K562 (cell line): ENCODE data around the gene MED20. TPM values are rescaled to one million over a fixed set of nuclear protein-coding genes. Genes with fewer than 3 reads are reported as not detected.
A peak's percentile ranks its signal among the peaks of the same experiment; 100 is the strongest.

ENCODE experiments used
- ATF1 ChIP-seq, 2 experiments: fragments of 450-650 bp in 1 of 2; IDR thresholded peaks; 2 replicates each; pipeline ENCODE4 v1.6.1; 2016; ENCODE audit warnings: missing compliant biosample characterization in 1 of 2, missing genetic modification characterization in 1 of 2
- C11orf30 ChIP-seq: fragments of 450-650 bp; IDR thresholded peaks from 2 replicates; pipeline ENCODE4 v1.6.1; 2016; ENCODE audit warnings: low read depth, mild to moderate bottlenecking
- DDX20 ChIP-seq: fragments of 450-650 bp; IDR thresholded peaks from 2 replicates; pipeline ENCODE4 v1.6.1; 2016; ENCODE audit warnings: missing genetic modification characterization, low read depth, mild to moderate bottlenecking, missing compliant biosample characterization, moderate library complexity
- DNMT1 ChIP-seq: fragments of 450-650 bp; IDR thresholded peaks from 2 replicates; pipeline ENCODE4 v1.6.1; 2016; ENCODE audit warnings: antibody characterized with exemption, mild to moderate bottlenecking
- FOXM1 ChIP-seq, 2 experiments: fragments of 450-650 bp in 1 of 2; sonication (generic) in 1 of 2; formaldehyde crosslinking in 1 of 2; IDR thresholded peaks; 2 replicates each; pipeline versions ENCODE4 v1.6.1 to v1.9.0; 2017 to 2022; ENCODE audit warnings: low read depth in 2 of 2, mild to moderate bottlenecking in 2 of 2, missing genetic modification reagents in 1 of 2, moderate library complexity in 1 of 2
- HDAC1 ChIP-seq, 2 experiments: fragments of 450-650 bp; IDR thresholded peaks; 2 replicates each; pipeline ENCODE4 v1.6.1; 2016 to 2017; ENCODE audit warnings: inconsistent platforms in 1 of 2, mild to moderate bottlenecking in 1 of 2, moderate library complexity in 1 of 2
- HDAC6 ChIP-seq: IDR thresholded peaks from 2 replicates; pipeline ENCODE4 v1.6.1; 2012; ENCODE audit warnings: low read depth, mild to moderate bottlenecking, control low read depth, inconsistent platforms, low read length, moderate library complexity
- HMBOX1 ChIP-seq: sonication (generic); IDR thresholded peaks from 2 replicates; pipeline ENCODE4 v1.6.1; 2016
- LARP7 ChIP-seq: fragments of 450-650 bp; IDR thresholded peaks from 2 replicates; pipeline ENCODE4 v1.6.1; 2016
- MYC ChIP-seq, 2 experiments: fragments of 250-450 bp in 1 of 2; sonication (Bioruptor Pico) in 1 of 2; IDR thresholded peaks; 2 replicates each; pipeline versions ENCODE4 v1.5.1 to v1.6.1; 2012 to 2021; ENCODE audit warnings: low read depth in 2 of 2, borderline replicate concordance in 1 of 2, improper control_type of control experiment in 1 of 2, low read length in 1 of 2, mild to moderate bottlenecking in 1 of 2, moderate library complexity in 1 of 2
- NCOR1 ChIP-seq: fragments of 450-650 bp; IDR thresholded peaks from 2 replicates; pipeline ENCODE4 v1.6.1; 2016; ENCODE audit warnings: mild to moderate bottlenecking, moderate library complexity
- SP2 ChIP-seq: IDR thresholded peaks from 2 replicates; pipeline ENCODE4 v1.6.1; 2011; ENCODE audit warnings: mild to moderate bottlenecking, low read depth, low read length, moderate library complexity; ENCODE audit not compliant: poor library complexity, severe bottlenecking; ENCODE audit errors: extremely low read depth
- TCF15 ChIP-seq: fragments of 250-450 bp; sonication (Bioruptor Pico); IDR thresholded peaks from 2 replicates; pipeline ENCODE4 v1.8.0; 2022; ENCODE audit warnings: moderate library complexity, mild to moderate bottlenecking, inconsistent platforms
- TSHZ1 ChIP-seq: fragments of 250-450 bp; sonication (Bioruptor Pico); IDR thresholded peaks from 2 replicates; pipeline ENCODE4 v1.4.0; 2020; ENCODE audit warnings: mild to moderate bottlenecking, moderate library complexity
- ZKSCAN8 ChIP-seq: fragments of 200-800 bp; sonication (Bioruptor generic); IDR thresholded peaks from 2 replicates; pipeline ENCODE4 v1.6.1; 2016; ENCODE audit warnings: missing genetic modification characterization, missing compliant biosample characterization
- ZNF592 ChIP-seq: fragments of 450-650 bp; IDR thresholded peaks from 2 replicates; pipeline ENCODE4 v1.6.1; 2017; ENCODE audit warnings: antibody characterized with exemption, mild to moderate bottlenecking
- polyA plus RNA-seq, 8 experiments: library from polyadenylated mRNA; depleted of rRNA in 4 of 8; stranded (reverse) in 5 of 8; unstranded in 3 of 8; fragments of >200 nt; fragmentation: Nextera tagmentation in 2 of 8; fragmentation: Illumina TruSeq in 1 of 8; extraction: Ambion mirVana in 2 of 8; extraction: Trizol in 1 of 8; gene quantifications; 2 replicates each; pipeline versions ENCODE4 v1.2.1 to v1.2.3, GENCODE V29; 2011 to 2014; ENCODE audit warnings: inconsistent platforms in 1 of 8, missing spikeins in 1 of 8
- total RNA-seq, 7 experiments: library from RNA; depleted of rRNA in 6 of 7; stranded (reverse); fragments of >200 nt in 6 of 7; fragmentation: Illumina TruSeq in 2 of 7; extraction: Trizol in 2 of 7; gene quantifications; 2 replicates each; pipeline versions ENCODE4 v1.2.1 to v1.2.3, GENCODE V29; 2011 to 2021; ENCODE audit warnings: low replicate concordance in 1 of 7

The MED20 gene
- total and polyA plus RNA-seq, 9 of the 15 experiments (the other 6 are each of a cell fraction or from before 2014, with no cell fraction given): 27.3 to 80.9 (median 46.0) TPM

GRCh38 chr6:41967312-41968287, 46.7 kb upstream of the MED20 start (continued):
- TF ChIP-seq ZNF592 (peak; percentile 78; the same call in 1 of the 2 replicates), DNMT1 (peak; percentile 34; the same call in 1 of the 2 replicates), HDAC1 (IDR thresholded peaks at IDR 0.05) (peak in 1 of 2 experiments; percentile 54; a peak in 2 of 4 replicates), SP2 (no peak), ZKSCAN8 (peak; percentile 21; the same call in 1 of the 2 replicates), MYC (IDR thresholded peaks at IDR 0.05; ENCODE audit: low read depth, low read length) (peak; percentile 42; the same call in 1 of the 2 replicates), MYC (CRISPR knock-in tag; IDR thresholded peaks at IDR 0.05; ENCODE audit: borderline replicate concordance, low read depth) (no peak), TCF15 (CRISPR knock-in tag) (no peak), TSHZ1 (CRISPR knock-in tag) (no peak), NCOR1 (0 out of 2 replicates have a peak, but pooled peaks have one; percentile 7), LARP7 (no peak), ATF1 (CRISPR knock-in tag; IDR thresholded peaks at IDR 0.05) (no peak), ATF1 (tag; IDR thresholded peaks at IDR 0.05) (peak; percentile 61), C11orf30 (peak; percentile 86), FOXM1 (IDR thresholded peaks at IDR 0.05; ENCODE audit: low read depth) (0 out of 2 replicates have a peak, but pooled peaks have one; percentile 12), FOXM1 (CRISPR knock-in tag; IDR thresholded peaks at IDR 0.05; ENCODE audit: low read depth) (no peak), HMBOX1 (peak; percentile 48), HDAC6 (no peak), DDX20 (no peak)
